GM12878 (cell line): ENCODE measurements around the gene CXADR. TPM values are rescaled to one million over a fixed set of nuclear protein-coding genes. Genes with fewer than 3 reads are reported as not detected.

Source experiments
- ATAC-seq: fragments of 200-7000 bp; cut with Tn5 transposase; 3 replicates; pipeline ENCODE4 v1.9.1; 2020; ENCODE audit warnings: mild to moderate bottlenecking, moderate library complexity
- BruUV-seq: library from RNA; stranded (reverse); fragments of 400-500 nt; replicated peaks from 2 replicates; lab custom pipeline; 2021; lab: Mats Ljungman, UMichigan
- CTCF ChIA-PET: fragments of 300-600 bp; sonication (Branson Sonifier 250); formaldehyde crosslinking; extraction: SDS; loops from one replicate; lab custom pipeline; 2021; ENCODE audit warnings: inconsistent platforms; lab: Yijun Ruan, JAX
- POLR2A ChIA-PET: fragments of 350-600 bp; formaldehyde crosslinking; extraction: SDS; loops from one replicate; lab custom pipeline; 2021; ENCODE audit warnings: inconsistent platforms; lab: Charles Lee
- RAD21 ChIA-PET: fragments of 300-600 bp; sonication (Branson Sonifier 250); formaldehyde crosslinking; loops from one replicate; lab custom pipeline; 2023; ENCODE audit warnings: antibody characterized with exemption; ENCODE audit not compliant: unreplicated experiment; lab: Charles Lee
- SMC1A ChIA-PET: fragments of 300-600 bp; sonication (Branson Sonifier 250); formaldehyde crosslinking; loops from one replicate; lab custom pipeline; 2023; ENCODE audit not compliant: unreplicated experiment, uncharacterized antibody; lab: Charles Lee
- DNase-seq: peaks from one replicate; pipeline ENCODE4 v3.0.0-alpha.2; 2011; ENCODE audit warnings: low read depth, low spot score
- FAIRE-seq: peaks from 3 replicates; lab custom pipeline; 2011; peaks lifted over from hg19 to GRCh38; lab: Jason Lieb, UNC
- H2AFZ ChIP-seq: 2 replicates; pipeline ENCODE4 v1.6.0; 2011; ENCODE audit warnings: low read depth, low read length, control low read depth; ENCODE audit not compliant: control insufficient read depth
- H3K27ac ChIP-seq: 2 replicates; pipeline ENCODE4 v1.5.1; 2011; ENCODE audit warnings: control low read depth; ENCODE audit not compliant: control insufficient read depth, insufficient read depth
- H3K27me3 ChIP-seq, 2 experiments: replicated peaks in 1 of 2; 2 replicates each; pipeline versions ENCODE4 v1.6.0 to v1.6.1; 2011; ENCODE audit warnings: low read length in 1 of 2; ENCODE audit not compliant: control insufficient read depth in 2 of 2, insufficient read depth in 2 of 2
- H3K36me3 ChIP-seq, 2 experiments: 2 replicates each; pipeline ENCODE4 v1.5.1; 2011; ENCODE audit warnings: low read length in 1 of 2; ENCODE audit not compliant: control insufficient read depth in 2 of 2, insufficient read depth in 2 of 2
- H3K4me1 ChIP-seq: 2 replicates; pipeline ENCODE4 v1.6.1; 2011; ENCODE audit warnings: mild to moderate bottlenecking, low read length, moderate library complexity, mixed read lengths; ENCODE audit not compliant: control insufficient read depth, insufficient read depth
- H3K4me2 ChIP-seq: 2 replicates; pipeline ENCODE4 v1.6.0; 2011; ENCODE audit warnings: control low read depth; ENCODE audit not compliant: control insufficient read depth, insufficient read depth
- H3K4me3 ChIP-seq: fragments of 200-600 bp; sonication (generic); 2 replicates; pipeline ENCODE4 v1.5.1; 2016
- H3K79me2 ChIP-seq: 2 replicates; pipeline ENCODE4 v1.6.0; 2011; ENCODE audit warnings: low read length; ENCODE audit not compliant: control insufficient read depth, insufficient read depth
- H3K9ac ChIP-seq: 2 replicates; pipeline ENCODE4 v1.8.0; 2011; ENCODE audit warnings: low read length, control low read depth, mixed read lengths; ENCODE audit not compliant: control insufficient read depth, insufficient read depth
- H3K9me3 ChIP-seq: replicated peaks from 3 replicates; pipeline ENCODE4 v1.5.1; 2011; ENCODE audit warnings: mild to moderate bottlenecking, low read length; ENCODE audit not compliant: control insufficient read depth, insufficient read depth
- H4K20me1 ChIP-seq: 2 replicates; pipeline ENCODE4 v1.6.0; 2011; ENCODE audit not compliant: control insufficient read depth, insufficient read depth
- EED ChIP-seq: sonication (generic); IDR thresholded peaks from 2 replicates; pipeline ENCODE4 v1.6.1; 2016; ENCODE audit warnings: antibody characterized with exemption, low read depth
- HDAC2 ChIP-seq: fragments of 200-600 bp; sonication (generic); IDR thresholded peaks from 2 replicates; pipeline ENCODE4 v1.6.1; 2017
- HDAC6 ChIP-seq: fragments of 200-600 bp; sonication (generic); IDR thresholded peaks from one replicate; pipeline ENCODE4 v1.8.0; 2017; ENCODE audit warnings: antibody characterized with exemption; ENCODE audit not compliant: unreplicated experiment
- POLR2AphosphoS2 ChIP-seq: IDR thresholded peaks from 2 replicates; pipeline ENCODE4 v1.6.1; 2011; ENCODE audit warnings: low read depth, mild to moderate bottlenecking, low read length, improper control_type of control experiment, moderate library complexity
- WGBS: methylation state at CpG from one replicate; pipeline ENCODE4 v1.1.6; 2016; ENCODE audit warnings: low lambda C conversion rate; ENCODE audit not compliant: insufficient replicate concordance, insufficient coverage; ENCODE audit errors: missing lambda C conversion rate; 5-methylcytosine and 5-hydroxymethylcytosine counted together
- in situ Hi-C: fragments of 300-500 bp; cut with MboI; formaldehyde crosslinking; loops from 9 replicates; pipeline ENCODE4 v1.14.3; 2018; ENCODE audit warnings: mixed read lengths
- intact Hi-C: fragments of 100-400 bp; cut with micrococcal nuclease; formaldehyde crosslinking; loops from one replicate; pipeline ENCODE4 v1.14.2; 2022; ENCODE audit not compliant: unreplicated experiment
- polyA plus RNA-seq, 11 experiments: library from polyadenylated mRNA; depleted of rRNA in 4 of 11; unstranded in 6 of 11; stranded (reverse) in 5 of 11; fragments of >200 nt; fragmentation: Nextera tagmentation in 4 of 11; fragmentation: Illumina TruSeq in 1 of 11; extraction: Ambion mirVana in 4 of 11; extraction: Trizol in 1 of 11; gene quantifications; 1 replicate in 1 of 11; 2 replicates in 10 of 11; pipeline versions ENCODE4 v1.2.1 to v1.2.3, GENCODE V29; 2011 to 2016; ENCODE audit warnings: inconsistent platforms in 2 of 11, missing spikeins in 2 of 11, low read depth in 1 of 11
- total RNA-seq, 4 experiments: library from RNA; depleted of rRNA in 3 of 4; stranded (reverse); fragments of >200 nt in 3 of 4; fragmentation: Illumina TruSeq in 1 of 4; extraction: Trizol in 1 of 4; gene quantifications; 2 replicates each; pipeline versions ENCODE4 v1.2.1 to v1.2.3, GENCODE V29; 2013 to 2021
- TF ChIP-seq, protein P1 (sequence below): fragments of 450-650 bp; IDR thresholded peaks from 2 replicates; pipeline ENCODE4 v1.6.1; 2016; ENCODE audit warnings: mild to moderate bottlenecking, moderate library complexity, borderline replicate concordance

CXADR gene
- total and polyA plus RNA-seq, 10 of the 15 experiments (the other 5 are each of a cell fraction or from before 2014, with no cell fraction given), result 0.01 to 0.64 (median 0.13) TPM

GRCh38 chr21:17612023-17612564 is 99.3 kb downstream of the CXADR start:
- Histone ChIP-seq H2AFZ (peak overlapping the region; percentile 53), H4K20me1 (no peaks in the 10 kb centered on the region), H3K36me3 (peaks cover 0 to 10% of the 10 kb centered on the region in 2 experiments; a peak in 2 of 4 replicates)
- CTCF ChIA-PET, result interaction anchor here (4.0 kb wide), 1 partner anchor 14 kb away, joined by 17 read pairs; no protein-coding TSS in a partner anchor
- TF ChIP-seq HDAC2 (no peak), EED (0 out of 2 replicates have a peak, but pooled peaks have one; percentile 3), HDAC6 (no peak), POLR2AphosphoS2 (0 out of 2 replicates have a peak, but pooled peaks have one; percentile 14)
- TF ChIP-seq, protein P1, sequence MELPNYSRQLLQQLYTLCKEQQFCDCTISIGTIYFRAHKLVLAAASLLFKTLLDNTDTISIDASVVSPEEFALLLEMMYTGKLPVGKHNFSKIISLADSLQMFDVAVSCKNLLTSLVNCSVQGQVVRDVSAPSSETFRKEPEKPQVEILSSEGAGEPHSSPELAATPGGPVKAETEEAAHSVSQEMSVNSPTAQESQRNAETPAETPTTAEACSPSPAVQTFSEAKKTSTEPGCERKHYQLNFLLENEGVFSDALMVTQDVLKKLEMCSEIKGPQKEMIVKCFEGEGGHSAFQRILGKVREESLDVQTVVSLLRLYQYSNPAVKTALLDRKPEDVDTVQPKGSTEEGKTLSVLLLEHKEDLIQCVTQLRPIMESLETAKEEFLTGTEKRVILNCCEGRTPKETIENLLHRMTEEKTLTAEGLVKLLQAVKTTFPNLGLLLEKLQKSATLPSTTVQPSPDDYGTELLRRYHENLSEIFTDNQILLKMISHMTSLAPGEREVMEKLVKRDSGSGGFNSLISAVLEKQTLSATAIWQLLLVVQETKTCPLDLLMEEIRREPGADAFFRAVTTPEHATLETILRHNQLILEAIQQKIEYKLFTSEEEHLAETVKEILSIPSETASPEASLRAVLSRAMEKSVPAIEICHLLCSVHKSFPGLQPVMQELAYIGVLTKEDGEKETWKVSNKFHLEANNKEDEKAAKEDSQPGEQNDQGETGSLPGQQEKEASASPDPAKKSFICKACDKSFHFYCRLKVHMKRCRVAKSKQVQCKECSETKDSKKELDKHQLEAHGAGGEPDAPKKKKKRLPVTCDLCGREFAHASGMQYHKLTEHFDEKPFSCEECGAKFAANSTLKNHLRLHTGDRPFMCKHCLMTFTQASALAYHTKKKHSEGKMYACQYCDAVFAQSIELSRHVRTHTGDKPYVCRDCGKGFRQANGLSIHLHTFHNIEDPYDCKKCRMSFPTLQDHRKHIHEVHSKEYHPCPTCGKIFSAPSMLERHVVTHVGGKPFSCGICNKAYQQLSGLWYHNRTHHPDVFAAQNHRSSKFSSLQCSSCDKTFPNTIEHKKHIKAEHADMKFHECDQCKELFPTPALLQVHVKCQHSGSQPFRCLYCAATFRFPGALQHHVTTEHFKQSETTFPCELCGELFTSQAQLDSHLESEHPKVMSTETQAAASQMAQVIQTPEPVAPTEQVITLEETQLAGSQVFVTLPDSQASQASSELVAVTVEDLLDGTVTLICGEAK, result 0 out of 2 replicates have a peak, but pooled peaks have one; percentile 9
- TF ChIP-seq, all 136 proteins: peak for 3
- Histone ChIP-seq H3K4me1 (peaks cover 4% of the 10 kb centered on the region), H3K79me2 (peaks cover 55% of the 10 kb centered on the region), H3K4me2 (peak overlapping the region; percentile 90), H3K27me3 (no peaks in the 10 kb centered on the region), H3K9me3 (no peaks in the 10 kb centered on the region), H3K4me3 (peak overlapping the region; percentile 100), H3K27ac (peak overlapping the region; percentile 70), H3K9ac (peak overlapping the region; percentile 93)
- in situ Hi-C loops, result loop anchor here (5.0 to 25.0 kb wide), 2 partner anchors 170 to 1875 kb away; partner anchors contain the start of gene USP25
- 1% methylated on average over 45 of the region's 50 CpGs for WGBS
- FAIRE-seq (no peak), ATAC-seq (peak; percentile 13), DNase-seq (no peak)
- BruUV-seq, result no TSS peak
- ChIA-PET RAD21 (interaction anchor here (0.8 kb wide), 1 partner anchor 14 kb away, joined by 3 read pairs; no protein-coding TSS in a partner anchor), POLR2A (interaction anchor here (0.7 to 1.0 kb wide), 2 partner anchors 13 to 169 kb away, joined by 3 read pairs; no protein-coding TSS in a partner anchor), SMC1A (interaction anchor here (1.4 to 3.9 kb wide), 2 partner anchors 13 to 206 kb away, joined by 4 to 41 read pairs; no protein-coding TSS in a partner anchor)
- intact Hi-C loops, result loop anchor here (2.0 to 10.0 kb wide), 3 partner anchors 170 to 237 kb away; partner anchors contain the start of gene C21orf91
